GM12878 (cell line): ENCODE data around the gene MYL3. TPM values are rescaled to one million over a fixed set of nuclear protein-coding genes. Genes with fewer than 3 reads are reported as not detected.

Experiments used
- ATAC-seq: fragments of 200-7000 bp; cut with Tn5 transposase; 3 replicates; pipeline ENCODE4 v1.9.1; 2020; ENCODE audit warnings: mild to moderate bottlenecking, moderate library complexity
- BruUV-seq: library from RNA; stranded (reverse); fragments of 400-500 nt; replicated peaks from 2 replicates; lab custom pipeline; 2021; lab: Mats Ljungman, UMichigan
- CTCF ChIA-PET: fragments of 300-600 bp; sonication (Branson Sonifier 250); formaldehyde crosslinking; extraction: SDS; loops from one replicate; lab custom pipeline; 2021; ENCODE audit warnings: inconsistent platforms; lab: Yijun Ruan, JAX
- POLR2A ChIA-PET: fragments of 350-600 bp; formaldehyde crosslinking; extraction: SDS; loops from one replicate; lab custom pipeline; 2021; ENCODE audit warnings: inconsistent platforms; lab: Charles Lee
- RAD21 ChIA-PET: fragments of 300-600 bp; sonication (Branson Sonifier 250); formaldehyde crosslinking; loops from one replicate; lab custom pipeline; 2023; ENCODE audit warnings: antibody characterized with exemption; ENCODE audit not compliant: unreplicated experiment; lab: Charles Lee
- SMC1A ChIA-PET: fragments of 300-600 bp; sonication (Branson Sonifier 250); formaldehyde crosslinking; loops from one replicate; lab custom pipeline; 2023; ENCODE audit not compliant: unreplicated experiment, uncharacterized antibody; lab: Charles Lee
- DNase-seq: peaks from one replicate; pipeline ENCODE4 v3.0.0-alpha.2; 2011; ENCODE audit warnings: low read depth, low spot score
- FAIRE-seq: peaks from 3 replicates; lab custom pipeline; 2011; peaks lifted over from hg19 to GRCh38; lab: Jason Lieb, UNC
- H2AFZ ChIP-seq: 2 replicates; pipeline ENCODE4 v1.6.0; 2011; ENCODE audit warnings: low read depth, low read length, control low read depth; ENCODE audit not compliant: control insufficient read depth
- H3K27ac ChIP-seq: 2 replicates; pipeline ENCODE4 v1.5.1; 2011; ENCODE audit warnings: control low read depth; ENCODE audit not compliant: control insufficient read depth, insufficient read depth
- H3K27me3 ChIP-seq, 2 experiments: replicated peaks in 1 of 2; 2 replicates each; pipeline versions ENCODE4 v1.6.0 to v1.6.1; 2011; ENCODE audit warnings: low read length in 1 of 2; ENCODE audit not compliant: control insufficient read depth in 2 of 2, insufficient read depth in 2 of 2
- H3K36me3 ChIP-seq, 2 experiments: 2 replicates each; pipeline ENCODE4 v1.5.1; 2011; ENCODE audit warnings: low read length in 1 of 2; ENCODE audit not compliant: control insufficient read depth in 2 of 2, insufficient read depth in 2 of 2
- H3K4me1 ChIP-seq: 2 replicates; pipeline ENCODE4 v1.6.1; 2011; ENCODE audit warnings: mild to moderate bottlenecking, low read length, moderate library complexity, mixed read lengths; ENCODE audit not compliant: control insufficient read depth, insufficient read depth
- H3K4me2 ChIP-seq: 2 replicates; pipeline ENCODE4 v1.6.0; 2011; ENCODE audit warnings: control low read depth; ENCODE audit not compliant: control insufficient read depth, insufficient read depth
- H3K4me3 ChIP-seq: fragments of 200-600 bp; sonication (generic); 2 replicates; pipeline ENCODE4 v1.5.1; 2016
- H3K79me2 ChIP-seq: 2 replicates; pipeline ENCODE4 v1.6.0; 2011; ENCODE audit warnings: low read length; ENCODE audit not compliant: control insufficient read depth, insufficient read depth
- H3K9ac ChIP-seq: 2 replicates; pipeline ENCODE4 v1.8.0; 2011; ENCODE audit warnings: low read length, control low read depth, mixed read lengths; ENCODE audit not compliant: control insufficient read depth, insufficient read depth
- H3K9me3 ChIP-seq: replicated peaks from 3 replicates; pipeline ENCODE4 v1.5.1; 2011; ENCODE audit warnings: mild to moderate bottlenecking, low read length; ENCODE audit not compliant: control insufficient read depth, insufficient read depth
- H4K20me1 ChIP-seq: 2 replicates; pipeline ENCODE4 v1.6.0; 2011; ENCODE audit not compliant: control insufficient read depth, insufficient read depth
- ATF7 ChIP-seq: fragments of 450-650 bp; IDR thresholded peaks from 2 replicates; pipeline ENCODE4 v1.6.1; 2016; ENCODE audit warnings: low read depth, mild to moderate bottlenecking
- CBX5 ChIP-seq: sonication (generic); IDR thresholded peaks from 2 replicates; pipeline ENCODE4 v1.6.1; 2016; ENCODE audit warnings: low read depth, moderate library complexity, mild to moderate bottlenecking, inconsistent platforms
- EP300 ChIP-seq, 2 experiments: fragments of 150-350 bp in 1 of 2; IDR thresholded peaks; 2 replicates each; pipeline ENCODE4 v1.6.1; 2011 to 2012; ENCODE audit warnings: low read depth in 2 of 2, low read length in 2 of 2, borderline replicate concordance in 1 of 2, improper control_type of control experiment in 1 of 2, inconsistent platforms in 1 of 2; ENCODE audit not compliant: control insufficient read depth in 1 of 2
- HDAC2 ChIP-seq: fragments of 200-600 bp; sonication (generic); IDR thresholded peaks from 2 replicates; pipeline ENCODE4 v1.6.1; 2017
- MYC ChIP-seq: IDR thresholded peaks from 2 replicates; pipeline ENCODE4 v1.6.1; 2011; ENCODE audit warnings: mild to moderate bottlenecking, low read length, moderate library complexity, inconsistent platforms; ENCODE audit not compliant: insufficient read depth, insufficient replicate concordance, insufficient read length, severe bottlenecking
- RB1 ChIP-seq: fragments of 450-650 bp; formaldehyde crosslinking; IDR thresholded peaks from 2 replicates; pipeline ENCODE4 v1.6.1; 2017; ENCODE audit warnings: mild to moderate bottlenecking, borderline replicate concordance
- RELA ChIP-seq: fragments of 450-650 bp; IDR thresholded peaks from 2 replicates; pipeline ENCODE4 v1.8.0; 2014; ENCODE audit warnings: borderline replicate concordance; ENCODE audit not compliant: partially characterized antibody
- RFX5 ChIP-seq: IDR thresholded peaks from 2 replicates; pipeline ENCODE4 v1.6.1; 2011; ENCODE audit warnings: low read depth, low read length, improper control_type of control experiment
- TCF12 ChIP-seq: IDR thresholded peaks from 2 replicates; pipeline ENCODE4 v1.6.1; 2011; ENCODE audit warnings: low read depth, mild to moderate bottlenecking, low read length
- TCF3 ChIP-seq: IDR thresholded peaks from 2 replicates; pipeline ENCODE4 v1.6.1; 2012; ENCODE audit warnings: low read depth, mild to moderate bottlenecking, low read length, borderline replicate concordance; ENCODE audit not compliant: insufficient read depth
- YY1 ChIP-seq: IDR thresholded peaks from 2 replicates; pipeline ENCODE4 v1.6.1; 2011; ENCODE audit warnings: low read depth, mild to moderate bottlenecking, low read length
- ZNF217 ChIP-seq: fragments of 450-650 bp; IDR thresholded peaks from 2 replicates; pipeline ENCODE4 v1.6.1; 2017; ENCODE audit warnings: antibody characterized with exemption, mild to moderate bottlenecking
- WGBS: methylation state at CpG from one replicate; pipeline ENCODE4 v1.1.6; 2016; ENCODE audit warnings: low lambda C conversion rate; ENCODE audit not compliant: insufficient replicate concordance, insufficient coverage; ENCODE audit errors: missing lambda C conversion rate; 5-methylcytosine and 5-hydroxymethylcytosine counted together
- in situ Hi-C: fragments of 300-500 bp; cut with MboI; formaldehyde crosslinking; loops from 9 replicates; pipeline ENCODE4 v1.14.3; 2018; ENCODE audit warnings: mixed read lengths
- intact Hi-C: fragments of 100-400 bp; cut with micrococcal nuclease; formaldehyde crosslinking; loops from one replicate; pipeline ENCODE4 v1.14.2; 2022; ENCODE audit not compliant: unreplicated experiment
- polyA plus RNA-seq, 11 experiments: library from polyadenylated mRNA; depleted of rRNA in 4 of 11; unstranded in 6 of 11; stranded (reverse) in 5 of 11; fragments of >200 nt; fragmentation: Nextera tagmentation in 4 of 11; fragmentation: Illumina TruSeq in 1 of 11; extraction: Ambion mirVana in 4 of 11; extraction: Trizol in 1 of 11; gene quantifications; 1 replicate in 1 of 11; 2 replicates in 10 of 11; pipeline versions ENCODE4 v1.2.1 to v1.2.3, GENCODE V29; 2011 to 2016; ENCODE audit warnings: inconsistent platforms in 2 of 11, missing spikeins in 2 of 11, low read depth in 1 of 11
- total RNA-seq, 4 experiments: library from RNA; depleted of rRNA in 3 of 4; stranded (reverse); fragments of >200 nt in 3 of 4; fragmentation: Illumina TruSeq in 1 of 4; extraction: Trizol in 1 of 4; gene quantifications; 2 replicates each; pipeline versions ENCODE4 v1.2.1 to v1.2.3, GENCODE V29; 2013 to 2021
- TF ChIP-seq, protein P1 (sequence below): IDR thresholded peaks from 2 replicates; pipeline ENCODE4 v1.6.1; 2011; ENCODE audit warnings: low read depth, mild to moderate bottlenecking, low read length, moderate library complexity, borderline replicate concordance; ENCODE audit errors: extremely low read depth
- TF ChIP-seq, protein P2 (sequence below): fragments of 150-350 bp; IDR thresholded peaks from 2 replicates; pipeline ENCODE4 v1.6.1; 2014; ENCODE audit warnings: mild to moderate bottlenecking, low read depth, low read length

MYL3 gene
- total and polyA plus RNA-seq, 10 of the 15 experiments (the other 5 are each of a cell fraction or from before 2014, with no cell fraction given) = 0.40 TPM; not detected in 9

DNA sequence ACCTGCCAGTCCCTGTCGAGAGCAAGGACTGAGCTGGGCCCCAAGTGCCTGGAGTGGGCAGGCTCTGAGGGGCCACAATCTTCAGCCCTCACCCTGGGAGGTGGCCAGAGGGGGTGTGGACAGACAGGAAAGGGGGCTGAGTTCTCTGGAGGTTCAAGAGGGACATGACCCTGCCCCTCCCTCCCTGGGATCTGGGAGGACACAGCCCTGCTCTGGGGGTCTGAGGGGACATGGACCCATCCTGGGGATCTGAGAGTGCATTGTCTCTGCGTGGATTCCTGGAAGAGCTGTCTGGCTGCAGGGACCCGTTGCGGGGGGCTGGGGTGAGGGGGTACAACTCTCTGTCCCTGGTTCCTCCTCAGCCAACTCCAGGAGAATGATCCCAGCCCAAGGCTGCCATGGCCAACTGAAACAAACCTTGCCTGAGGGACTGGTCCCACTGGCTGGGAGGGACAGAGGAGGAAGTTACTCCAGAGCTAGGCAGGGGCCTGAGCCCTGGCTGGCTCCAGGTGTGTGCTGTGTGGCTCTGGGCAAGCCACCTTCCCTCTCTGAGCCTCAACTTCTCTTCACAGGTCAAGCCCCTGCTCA is 43.3 kb upstream of the MYL3 start (continued):
- no peak for TF ChIP-seq TCF12
- TF ChIP-seq ATF7 = no peak
- no peak for TF ChIP-seq YY1
- no peak for TF ChIP-seq EP300 (IDR thresholded peaks at IDR 0.05; ENCODE audit: borderline replicate concordance in 1 of 2, control insufficient read depth in 1 of 2, low read depth in 2 of 2, low read length in 2 of 2)

DNA sequence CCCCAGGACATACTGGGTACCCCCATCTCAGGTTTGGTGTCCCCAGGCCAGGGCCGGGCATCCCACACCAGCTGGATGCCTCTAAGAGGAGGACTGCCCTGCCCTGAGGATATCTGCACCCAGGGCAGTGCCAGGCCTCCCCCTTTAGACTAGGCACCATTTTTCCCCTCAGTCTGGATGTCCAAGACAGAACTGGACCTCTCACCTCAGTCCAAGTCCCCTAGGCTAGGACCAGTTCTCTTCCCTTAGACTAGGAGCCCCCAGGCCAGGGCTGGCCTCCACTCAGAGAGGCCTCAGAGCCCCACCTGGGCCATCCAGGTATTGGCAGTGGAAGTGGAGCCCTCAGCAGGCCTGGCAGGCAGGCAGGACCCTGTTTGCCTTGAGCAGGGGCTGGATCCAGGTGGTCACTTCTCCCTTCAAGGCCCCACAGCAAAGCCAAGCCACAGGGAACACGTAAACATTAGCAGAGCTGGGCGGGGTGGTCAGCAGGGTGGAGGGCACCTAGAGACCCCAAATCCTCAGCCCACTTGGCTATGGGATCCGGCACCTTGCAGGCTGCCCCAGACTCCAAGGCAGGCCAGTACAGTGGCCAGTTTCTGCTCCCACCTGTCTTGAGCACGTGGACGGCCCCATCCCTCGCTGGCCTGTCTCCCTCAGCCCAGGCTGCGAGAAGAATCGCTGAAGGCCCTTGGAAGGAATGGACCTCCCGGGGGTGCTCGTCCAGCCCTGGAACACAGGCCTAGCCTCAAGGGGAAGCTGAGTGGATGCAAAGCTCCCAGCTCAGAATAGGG is 42.6 kb upstream of the MYL3 start:
- H4K20me1 ChIP-seq = no peaks in the 10 kb centered on the region
- H3K27me3 ChIP-seq = no peaks in the 10 kb centered on the region
- TF ChIP-seq MYC (no peak), RB1 (no peak), CBX5 (no peak), TCF3 (no peak), RELA (no peak), HDAC2 (no peak), RFX5 (no peak), ATF7 (no peak), ZNF217 (no peak)
- TF ChIP-seq, protein P1, sequence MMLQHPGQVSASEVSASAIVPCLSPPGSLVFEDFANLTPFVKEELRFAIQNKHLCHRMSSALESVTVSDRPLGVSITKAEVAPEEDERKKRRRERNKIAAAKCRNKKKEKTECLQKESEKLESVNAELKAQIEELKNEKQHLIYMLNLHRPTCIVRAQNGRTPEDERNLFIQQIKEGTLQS = no peak
- TF ChIP-seq, protein P2, sequence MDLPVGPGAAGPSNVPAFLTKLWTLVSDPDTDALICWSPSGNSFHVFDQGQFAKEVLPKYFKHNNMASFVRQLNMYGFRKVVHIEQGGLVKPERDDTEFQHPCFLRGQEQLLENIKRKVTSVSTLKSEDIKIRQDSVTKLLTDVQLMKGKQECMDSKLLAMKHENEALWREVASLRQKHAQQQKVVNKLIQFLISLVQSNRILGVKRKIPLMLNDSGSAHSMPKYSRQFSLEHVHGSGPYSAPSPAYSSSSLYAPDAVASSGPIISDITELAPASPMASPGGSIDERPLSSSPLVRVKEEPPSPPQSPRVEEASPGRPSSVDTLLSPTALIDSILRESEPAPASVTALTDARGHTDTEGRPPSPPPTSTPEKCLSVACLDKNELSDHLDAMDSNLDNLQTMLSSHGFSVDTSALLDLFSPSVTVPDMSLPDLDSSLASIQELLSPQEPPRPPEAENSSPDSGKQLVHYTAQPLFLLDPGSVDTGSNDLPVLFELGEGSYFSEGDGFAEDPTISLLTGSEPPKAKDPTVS = no peak
- H3K4me1 ChIP-seq = peaks cover 5% of the 10 kb centered on the region
- intact Hi-C loops (no loop called here), in situ Hi-C loops (no loop called here)
- no peak overlapping the region for H3K4me2 ChIP-seq
- ChIA-PET POLR2A (interaction anchor here (0.6 kb wide), 1 partner anchor 79 kb away, joined by 7 read pairs; no protein-coding TSS in a partner anchor), SMC1A (no interaction called here), CTCF (interaction anchor here (1.4 kb wide), 1 partner anchor 10 kb away, joined by 3 read pairs; no protein-coding TSS in a partner anchor), RAD21 (no interaction called here)
- H3K9ac ChIP-seq = no peak overlapping the region
- no peaks in the 10 kb centered on the region for H3K9me3 ChIP-seq
- no TSS peak for BruUV-seq
- no peak overlapping the region for H3K4me3 ChIP-seq
- DNase-seq = no peak
- H3K27ac ChIP-seq = no peak overlapping the region
- H2AFZ ChIP-seq = no peak overlapping the region
- WGBS = 42% methylated on average over 11 of the region's 11 CpGs
- H3K36me3 ChIP-seq = no peaks in the 10 kb centered on the region
- no peak for ATAC-seq
- no peaks in the 10 kb centered on the region for H3K79me2 ChIP-seq
- no peak for FAIRE-seq
